HepG2 (cell line): ENCODE measurements around the gene EMC1. TPM values are rescaled to one million over a fixed set of nuclear protein-coding genes. Genes with fewer than 3 reads are reported as not detected.

ENCODE experiments used
- ATAC-seq: fragments of 200-7000 bp; cut with Tn5 transposase; 3 replicates; pipeline ENCODE4 v1.9.1; 2020; ENCODE audit warnings: mild to moderate bottlenecking, moderate library complexity
- BruUV-seq: library from RNA; stranded (reverse); fragments of 400-500 nt; replicated peaks from 2 replicates; lab custom pipeline; 2021; lab: Mats Ljungman, UMichigan
- CTCF ChIA-PET: fragments of 300-600 bp; formaldehyde crosslinking; extraction: SDS; loops from one replicate; lab custom pipeline; 2021; ENCODE audit warnings: low total read pairs, inconsistent platforms, low intra/inter-chr PET ratio; lab: Yijun Ruan, JAX
- POLR2A ChIA-PET: fragments of 350-600 bp; sonication (Branson Sonifier 250); formaldehyde crosslinking; loops from one replicate; lab custom pipeline; 2020; ENCODE audit warnings: antibody characterized with exemption, inconsistent platforms; lab: Yijun Ruan, JAX
- DNase-seq: peaks from one replicate; pipeline ENCODE4 v3.0.0-alpha.2; 2015; ENCODE audit warnings: low spot score
- FAIRE-seq: peaks from 3 replicates; lab custom pipeline; 2011; peaks lifted over from hg19 to GRCh38; lab: Jason Lieb, UNC
- H2AFZ ChIP-seq: one replicate; pipeline ENCODE4 v1.6.1; 2011; ENCODE audit warnings: low read length, inconsistent platforms
- H3K27ac ChIP-seq: fragments of 300-600 bp; 3 replicates; pipeline ENCODE4 v1.8.0; 2011; ENCODE audit warnings: mixed run types, mild to moderate bottlenecking, mixed read lengths, low read length, inconsistent platforms; ENCODE audit not compliant: insufficient read depth; ENCODE audit errors: extremely low read length
- H3K27me3 ChIP-seq, 2 experiments: fragments of 200-600 bp in 1 of 2; 2 replicates in 1 of 2; 3 replicates in 1 of 2; pipeline versions ENCODE4 v1.6.0 to v1.8.0; 2011; ENCODE audit warnings: low read length in 2 of 2, mild to moderate bottlenecking in 2 of 2, moderate library complexity in 2 of 2, inconsistent platforms in 1 of 2; ENCODE audit not compliant: insufficient read depth in 2 of 2, control insufficient read depth in 1 of 2
- H3K36me3 ChIP-seq, 2 experiments: fragments of 200-600 bp in 1 of 2; replicated peaks in 1 of 2; 2 replicates in 1 of 2; 3 replicates in 1 of 2; pipeline versions ENCODE4 v1.5.1 to v1.8.0; 2011; ENCODE audit warnings: low read length in 2 of 2, inconsistent platforms in 1 of 2; ENCODE audit not compliant: insufficient read depth in 2 of 2, control insufficient read depth in 1 of 2
- H3K4me1 ChIP-seq: 2 replicates; pipeline ENCODE4 v1.5.1; 2012; ENCODE audit warnings: low read length, inconsistent platforms; ENCODE audit not compliant: insufficient read depth
- H3K4me2 ChIP-seq: 2 replicates; pipeline ENCODE4 v1.6.0; 2011; ENCODE audit warnings: low read depth, low read length, inconsistent platforms
- H3K4me3 ChIP-seq, 3 experiments: fragments of 200-600 bp in 1 of 3; sonication (generic), shearing (Covaris generic) in 1 of 3; replicated peaks in 1 of 3; 2 replicates each; pipeline ENCODE4 v1.5.1; 2011 to 2016; ENCODE audit warnings: low read length in 3 of 3, inconsistent platforms in 2 of 3, low read depth in 2 of 3, mild to moderate bottlenecking in 2 of 3, control low read depth in 1 of 3, mixed read lengths in 1 of 3; ENCODE audit not compliant: insufficient read depth in 1 of 3
- H3K79me2 ChIP-seq: one replicate; pipeline ENCODE4 v1.6.1; 2011; ENCODE audit warnings: low read length, inconsistent platforms; ENCODE audit not compliant: insufficient read depth
- H3K9ac ChIP-seq: 2 replicates; pipeline ENCODE4 v1.6.0; 2011; ENCODE audit warnings: mild to moderate bottlenecking, low read depth, low read length, inconsistent platforms; ENCODE audit not compliant: insufficient read depth
- H3K9me3 ChIP-seq: 2 replicates; pipeline ENCODE4 v1.5.1; 2012; ENCODE audit warnings: mild to moderate bottlenecking, low read length
- H4K20me1 ChIP-seq: 2 replicates; pipeline ENCODE4 v1.6.0; 2011; ENCODE audit warnings: inconsistent platforms, mild to moderate bottlenecking, low read length, moderate library complexity; ENCODE audit not compliant: insufficient read depth
- CREB1 ChIP-seq, 2 experiments: fragments of 450-650 bp in 1 of 2; IDR thresholded peaks; 2 replicates each; pipeline ENCODE4 v1.6.1; 2016 to 2017; ENCODE audit warnings: control low read depth in 1 of 2, mild to moderate bottlenecking in 1 of 2, missing compliant biosample characterization in 1 of 2, missing genetic modification characterization in 1 of 2
- DZIP1 ChIP-seq: sonication (generic); formaldehyde crosslinking; IDR thresholded peaks from 2 replicates; pipeline ENCODE4 v1.5.0; 2020; ENCODE audit warnings: mild to moderate bottlenecking, missing genetic modification reagents
- EED ChIP-seq: sonication (generic); formaldehyde crosslinking; IDR thresholded peaks from 2 replicates; pipeline ENCODE4 v1.5.0; 2020; ENCODE audit warnings: mild to moderate bottlenecking, missing genetic modification reagents
- JARID2 ChIP-seq: sonication (generic); formaldehyde crosslinking; IDR thresholded peaks from 2 replicates; pipeline ENCODE4 v1.8.1; 2023; ENCODE audit warnings: missing genetic modification reagents, inconsistent platforms; ENCODE audit not compliant: insufficient replicate concordance
- RERE ChIP-seq: IDR thresholded peaks from 2 replicates; pipeline ENCODE4 v1.6.1; 2016; ENCODE audit warnings: low read depth, missing genetic modification reagents, missing compliant biosample characterization
- ZFY ChIP-seq: sonication (generic); formaldehyde crosslinking; IDR thresholded peaks from 2 replicates; pipeline ENCODE4 v1.4.0; 2020; ENCODE audit warnings: missing genetic modification reagents
- ZNF674 ChIP-seq: sonication (generic); formaldehyde crosslinking; IDR thresholded peaks from 2 replicates; pipeline ENCODE4 v1.5.0; 2020; ENCODE audit warnings: low read depth, mild to moderate bottlenecking, missing genetic modification reagents
- ZNF703 ChIP-seq: sonication (generic); formaldehyde crosslinking; IDR thresholded peaks from 2 replicates; pipeline ENCODE4 v1.5.1; 2020; ENCODE audit warnings: missing genetic modification reagents, mild to moderate bottlenecking, moderate library complexity, borderline replicate concordance
- in situ Hi-C: cut with HindIII; loops from 2 replicates; pipeline ENCODE4 v1.10.0; 2017; ENCODE audit warnings: low pct_unique_long_range_greater_than_20kb; ENCODE audit not compliant: extremely low pct_ligation_motif_present
- intact Hi-C: fragments of 100-400 bp; cut with micrococcal nuclease; formaldehyde crosslinking; loops from one replicate; pipeline ENCODE4 v1.10.0; 2022; ENCODE audit not compliant: unreplicated experiment
- polyA plus RNA-seq, 8 experiments: library from polyadenylated mRNA; depleted of rRNA in 3 of 8; stranded (reverse) in 7 of 8; unstranded in 1 of 8; fragments of >200 nt; fragmentation: Illumina TruSeq in 4 of 8; extraction: Trizol in 4 of 8; gene quantifications; 2 replicates each; pipeline versions ENCODE4 v1.2.1 to v1.2.3, GENCODE V29; 2011 to 2016; ENCODE audit warnings: low read depth in 4 of 8, missing spikeins in 1 of 8, mixed read lengths in 1 of 8; ENCODE audit not compliant: insufficient read depth in 1 of 8
- total RNA-seq, 5 experiments: library from RNA; depleted of rRNA; stranded (reverse); fragments of >200 nt; fragmentation: Illumina TruSeq; extraction: Trizol; gene quantifications; 2 replicates each; pipeline ENCODE4 v1.2.3, GENCODE V29; 2016; ENCODE audit warnings: low read depth in 1 of 5

Gene EMC1
- total and polyA plus RNA-seq, 2 of the 13 experiments (the other 11 are each of a cell fraction or from before 2014, with no cell fraction given) = 38.0 to 61.3 TPM

- TF ChIP-seq JARID2 (CRISPR knock-in tag) = no peak
- TF ChIP-seq, all 625 proteins: peak for 0
Observed at GRCh38 chr1:19213580-19213979, 37.7 kb downstream of the EMC1 start (continued).

- Histone ChIP-seq H3K27ac (no peak overlapping the region), H3K9ac (peak overlapping the region; percentile 23; the same call in 1 of the 2 replicates), H3K79me2 (peaks cover 61% of the 10 kb centered on the region), H3K36me3 (peaks cover 0 to 12% of the 10 kb centered on the region in 2 experiments; a peak in 3 of 5 replicates), H2AFZ (no peak overlapping the region), H3K27me3 (peaks cover 0 to 4% of the 10 kb centered on the region in 2 experiments; a peak in 1 of 5 replicates), H3K4me2 (peak overlapping the region; percentile 93), H3K9me3 (no peaks in the 10 kb centered on the region), H3K4me1 (peaks cover 53% of the 10 kb centered on the region), H4K20me1 (peaks cover 23% of the 10 kb centered on the region), H3K4me3 (peak overlapping the region in 2 of 3 experiments; percentile 2 to 15; a peak in 1 of 6 replicates)
- no TSS peak for BruUV-seq
- in situ Hi-C loops = no loop called here
- POLR2A ChIA-PET = no interaction called here
- intact Hi-C loops = no loop called here
- no peak for TF ChIP-seq DZIP1 (CRISPR knock-in tag)
- TF ChIP-seq EED (CRISPR knock-in tag) = no peak
- TF ChIP-seq ZNF703 (CRISPR knock-in tag) = no peak
- no peak for TF ChIP-seq RERE (CRISPR knock-in tag)
- TF ChIP-seq CREB1 (IDR thresholded peaks at IDR 0.05) = no peak
- no peak for TF ChIP-seq CREB1 (CRISPR knock-in tag; IDR thresholded peaks at IDR 0.05)
- TF ChIP-seq ZFY (CRISPR knock-in tag) = no peak
- TF ChIP-seq ZNF674 = no peak
- CTCF ChIA-PET = no interaction called here
- no peak for DNase-seq
- FAIRE-seq = no peak
- ATAC-seq = no peak
Observed at GRCh38 chr1:19212167-19212566, 39.2 kb downstream of the EMC1 start.
